SK-N-SH (cell line): ENCODE results near the gene USHBP1. TPM values are rescaled to one million over a fixed set of nuclear protein-coding genes. Genes with fewer than 3 reads are reported as not detected.

Experiments
- CTCF ChIA-PET: fragments of 300-600, 350-600 bp; formaldehyde crosslinking; extraction: SDS; loops from one replicate; lab custom pipeline; 2021; lab: Yijun Ruan, JAX
- POLR2A ChIA-PET: fragments of 350-600 bp; sonication (Branson Sonifier 250); formaldehyde crosslinking; extraction: SDS; loops from one replicate; lab custom pipeline; 2020; ENCODE audit warnings: antibody characterized with exemption, inconsistent platforms; lab: Yijun Ruan, JAX
- DNase-seq: peaks from one replicate; pipeline ENCODE4 v3.0.0; 2012
- H2AFZ ChIP-seq: fragments of 200-600 bp; sonication (generic); 2 replicates; pipeline ENCODE4 v1.8.1; 2016; ENCODE audit warnings: antibody characterized with exemption, mild to moderate bottlenecking, low read depth
- H3F3A ChIP-seq: fragments of 200-600 bp; sonication (generic); replicated peaks from 2 replicates; pipeline ENCODE3; 2016; ENCODE audit warnings: antibody characterized with exemption, mild to moderate bottlenecking; ENCODE audit not compliant: insufficient read depth
- H3K27ac ChIP-seq, 2 experiments: fragments of 200-500 bp in 1 of 2; fragments of 200-600 bp in 1 of 2; sonication (Bioruptor generic) in 1 of 2; sonication (generic), shearing (Covaris generic) in 1 of 2; 2 replicates each; pipeline versions ENCODE4 v1.5.1 to v1.6.1; 2014 to 2016; ENCODE audit warnings: low read depth in 2 of 2, inconsistent platforms in 1 of 2, low read length in 1 of 2, mild to moderate bottlenecking in 1 of 2, mixed read lengths in 1 of 2
- H3K27me3 ChIP-seq: fragments of 200-600 bp; sonication (generic), shearing (Covaris generic); 2 replicates; pipeline ENCODE4 v1.6.1; 2016; ENCODE audit warnings: mixed run types; ENCODE audit not compliant: insufficient read depth
- H3K36me3 ChIP-seq, 2 experiments: fragments of 200-500 bp in 1 of 2; fragments of 200-600 bp in 1 of 2; sonication (Bioruptor generic) in 1 of 2; sonication (generic) in 1 of 2; replicated peaks in 1 of 2; 2 replicates each; pipeline versions ENCODE3 to v1.5.1; 2014 to 2016; ENCODE audit warnings: low read length in 1 of 2, mild to moderate bottlenecking in 1 of 2; ENCODE audit not compliant: insufficient read depth in 2 of 2, control insufficient read depth in 1 of 2
- H3K4me1 ChIP-seq, 2 experiments: fragments of 200-500 bp in 1 of 2; fragments of 200-600 bp in 1 of 2; sonication (Bioruptor generic) in 1 of 2; sonication (generic), shearing (Covaris generic) in 1 of 2; 2 replicates each; pipeline versions ENCODE4 v1.5.1 to v1.6.1; 2014 to 2016; ENCODE audit warnings: low read depth in 1 of 2, low read length in 1 of 2, mixed run types in 1 of 2; ENCODE audit not compliant: insufficient read depth in 2 of 2, control insufficient read depth in 1 of 2
- H3K4me2 ChIP-seq: fragments of 200-600 bp; sonication (generic), shearing (Covaris generic); 2 replicates; pipeline ENCODE4 v1.6.1; 2017; ENCODE audit warnings: mixed run types
- H3K4me3 ChIP-seq, 2 experiments: fragments of 200-500 bp in 1 of 2; fragments of 200-600 bp in 1 of 2; sonication (Bioruptor generic) in 1 of 2; sonication (generic), shearing (Covaris generic) in 1 of 2; 2 replicates each; pipeline versions ENCODE4 v1.5.1 to v1.8.1; 2014 to 2016; ENCODE audit warnings: low read depth in 2 of 2, inconsistent platforms in 1 of 2, low read length in 1 of 2, mild to moderate bottlenecking in 1 of 2, mixed read lengths in 1 of 2, moderate library complexity in 1 of 2
- H3K79me2 ChIP-seq: fragments of 200-600 bp; sonication (generic); 2 replicates; pipeline ENCODE4 v1.8.1; 2017; ENCODE audit warnings: mild to moderate bottlenecking; ENCODE audit not compliant: insufficient read depth
- H3K9ac ChIP-seq: fragments of 200-600 bp; sonication (generic); 2 replicates; pipeline ENCODE4 v1.6.1; 2017; ENCODE audit warnings: mixed run types
- H3K9me2 ChIP-seq: fragments of 200-600 bp; sonication (generic); 2 replicates; pipeline ENCODE4 v1.6.1; 2017; ENCODE audit warnings: mixed run types
- H3K9me3 ChIP-seq: fragments of 200-600 bp; sonication (generic); 2 replicates; pipeline ENCODE4 v1.6.1; 2017; ENCODE audit warnings: mixed run types, mild to moderate bottlenecking, moderate library complexity
- H4K20me1 ChIP-seq: fragments of 200-600 bp; sonication (generic); 2 replicates; pipeline ENCODE4 v1.6.1; 2017; ENCODE audit warnings: mild to moderate bottlenecking, mixed run types; ENCODE audit not compliant: insufficient read depth
- CHD2 ChIP-seq: fragments of 150-350 bp; IDR thresholded peaks from 2 replicates; pipeline ENCODE4 v1.6.1; 2018; ENCODE audit warnings: low read length; ENCODE audit not compliant: partially characterized antibody
- ELF1 ChIP-seq: IDR thresholded peaks from 2 replicates; pipeline ENCODE4 v1.4.0; 2012
- EZH2phosphoT487 ChIP-seq: fragments of 200-600 bp; sonication (generic); IDR thresholded peaks from 2 replicates; pipeline ENCODE4 v1.6.1; 2017; ENCODE audit warnings: low read depth, mixed run types, mild to moderate bottlenecking, antibody characterized with exemption, moderate library complexity, borderline replicate concordance
- FOSL2 ChIP-seq: IDR thresholded peaks from 2 replicates; pipeline ENCODE4 v1.4.0; 2012; ENCODE audit warnings: low read depth, mild to moderate bottlenecking, moderate library complexity, borderline replicate concordance
- FOXJ3 ChIP-seq: sonication (generic); formaldehyde crosslinking; IDR thresholded peaks from 2 replicates; pipeline ENCODE4 v1.5.1; 2020; ENCODE audit warnings: mild to moderate bottlenecking, missing genetic modification reagents
- FOXM1 ChIP-seq: IDR thresholded peaks from 2 replicates; pipeline ENCODE4 v1.4.0; 2012; ENCODE audit warnings: low read depth, mild to moderate bottlenecking
- GATA2 ChIP-seq: sonication (generic); formaldehyde crosslinking; IDR thresholded peaks from 2 replicates; pipeline ENCODE4 v1.5.0; 2020; ENCODE audit warnings: mild to moderate bottlenecking, missing genetic modification reagents
- MEF2A ChIP-seq: IDR thresholded peaks from 2 replicates; pipeline ENCODE4 v1.4.0; 2012; ENCODE audit warnings: low read depth, borderline replicate concordance
- MXI1 ChIP-seq: IDR thresholded peaks from 2 replicates; pipeline ENCODE4 v1.6.1; 2012; ENCODE audit warnings: mild to moderate bottlenecking, low read depth, low read length, improper control_type of control experiment
- NFIC ChIP-seq: IDR thresholded peaks from 2 replicates; pipeline ENCODE4 v1.4.0; 2012; ENCODE audit warnings: borderline replicate concordance
- NRF1 ChIP-seq: IDR thresholded peaks from 2 replicates; pipeline ENCODE4 v1.6.1; 2012; ENCODE audit warnings: low read depth, mild to moderate bottlenecking, low read length
- POLR2AphosphoS5 ChIP-seq: IDR thresholded peaks from 2 replicates; pipeline ENCODE4 v1.6.1; 2012; ENCODE audit warnings: low read depth, low read length
- RAD21 ChIP-seq: IDR thresholded peaks from 2 replicates; pipeline ENCODE4 v1.6.1; 2012; ENCODE audit warnings: mild to moderate bottlenecking, low read length
- RCOR1 ChIP-seq: fragments of 150-350 bp; IDR thresholded peaks from 2 replicates; pipeline ENCODE4 v1.6.1; 2017; ENCODE audit warnings: antibody characterized with exemption, low read length
- RFX5 ChIP-seq: IDR thresholded peaks from 2 replicates; pipeline ENCODE4 v1.6.1; 2012; ENCODE audit warnings: mild to moderate bottlenecking, improper control_type of control experiment, low read length
- SIN3A ChIP-seq: IDR thresholded peaks from 2 replicates; pipeline ENCODE4 v1.6.1; 2012; ENCODE audit warnings: low read depth, mild to moderate bottlenecking, low read length, moderate library complexity, borderline replicate concordance
- SMC3 ChIP-seq: IDR thresholded peaks from 2 replicates; pipeline ENCODE4 v1.6.1; 2012; ENCODE audit warnings: low read depth, low read length, improper control_type of control experiment
- TAF1 ChIP-seq: IDR thresholded peaks from 2 replicates; pipeline ENCODE4 v1.6.1; 2012; ENCODE audit warnings: low read depth, mild to moderate bottlenecking, low read length, moderate library complexity, borderline replicate concordance
- TEAD4 ChIP-seq: IDR thresholded peaks from 2 replicates; pipeline ENCODE4 v1.4.0; 2012; ENCODE audit warnings: mild to moderate bottlenecking, borderline replicate concordance; ENCODE audit not compliant: insufficient read depth
- YY1 ChIP-seq: IDR thresholded peaks from 2 replicates; pipeline ENCODE4 v1.4.0; 2012; ENCODE audit warnings: low read depth, mild to moderate bottlenecking
- WGBS: methylation state at CpG from one replicate; pipeline ENCODE4 v1.1.6; 2017; ENCODE audit warnings: low lambda C conversion rate; 5-methylcytosine and 5-hydroxymethylcytosine counted together
- polyA plus RNA-seq, 3 experiments: library from polyadenylated mRNA; depleted of rRNA; stranded (reverse); fragments of >200 nt; gene quantifications; 2 replicates each; pipeline ENCODE4 v1.2.3, GENCODE V29; 2012
- TF ChIP-seq, protein P1 (sequence below): fragments of 200-600 bp; sonication (generic); IDR thresholded peaks from 2 replicates; pipeline ENCODE4 v1.6.1; 2017; ENCODE audit warnings: antibody characterized with exemption, mild to moderate bottlenecking, moderate library complexity
- TF ChIP-seq, protein P2 (sequence below): IDR thresholded peaks from 2 replicates; pipeline ENCODE4 v1.4.0; 2012; ENCODE audit warnings: low read depth, borderline replicate concordance
- TF ChIP-seq, protein P3 (sequence below): fragments of 150-350 bp; IDR thresholded peaks from 2 replicates; pipeline ENCODE4 v1.6.1; 2017; ENCODE audit warnings: antibody characterized with exemption, low read length, low read depth, borderline replicate concordance
- TF ChIP-seq, protein P4 (sequence below): IDR thresholded peaks from 2 replicates; pipeline ENCODE4 v1.4.0; 2012; ENCODE audit warnings: low read depth, borderline replicate concordance
- TF ChIP-seq, protein P5 (sequence below): IDR thresholded peaks from 2 replicates; pipeline ENCODE4 v1.4.0; 2012; ENCODE audit warnings: low read depth

Gene USHBP1
- polyA plus RNA-seq, 1 of the 3 experiments (the other 2 are of a cell fraction), result 0.03 TPM

DNA sequence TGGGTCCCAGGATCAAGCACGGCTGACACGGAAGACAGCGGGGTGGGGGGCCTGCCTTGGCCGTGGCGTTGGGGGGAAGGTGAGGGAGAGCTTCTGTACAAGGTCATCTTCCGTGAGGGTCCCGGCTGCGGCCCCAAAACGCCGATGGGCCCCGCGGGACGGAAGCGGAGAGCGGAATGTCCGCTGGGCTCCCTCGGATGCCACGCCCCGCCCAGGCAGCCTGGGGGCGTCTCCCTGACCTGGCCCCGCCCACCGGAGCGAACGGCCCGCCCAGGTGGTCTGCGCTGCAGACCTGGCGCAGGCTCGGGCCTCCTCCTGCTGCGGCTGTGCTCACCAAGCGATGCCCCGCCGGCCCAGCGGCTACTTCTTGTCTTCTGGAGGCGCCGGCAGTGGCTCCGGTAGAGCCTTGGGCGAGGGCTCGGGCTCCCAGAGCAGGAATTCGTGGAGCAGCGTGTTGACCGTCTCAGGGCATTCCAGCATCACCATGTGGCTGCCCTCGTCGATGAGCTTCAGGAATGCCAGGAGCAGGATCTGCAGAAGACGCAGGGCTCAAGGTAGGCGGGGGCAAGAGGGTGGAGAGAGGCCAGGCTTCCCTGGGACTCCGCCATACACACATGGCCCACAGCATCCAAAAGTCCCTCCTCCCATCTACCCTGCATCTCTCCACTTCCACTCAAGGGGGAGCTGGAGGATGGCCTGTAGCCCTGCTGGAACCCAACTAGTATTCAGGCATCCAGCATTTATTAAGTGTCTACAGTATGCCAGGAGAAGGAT lies 27.9 kb upstream of the USHBP1 start:
- ChIA-PET POLR2A (interaction anchor here (0.8 to 1.4 kb wide), 4 partner anchors 10 to 77 kb away, joined by 3 to 7 read pairs (median 4); partner anchors contain the start of genes ABHD8, MRPL34 and USE1), CTCF (interaction anchor here (0.7 to 6.0 kb wide), 10 partner anchors 10 to 100 kb away, joined by 3 to 35 read pairs (median 8); partner anchors contain the start of genes ABHD8, ANKLE1, DDA1 and MRPL34)
- no peaks in the 10 kb centered on the region for H3K9me2 ChIP-seq
- H3K4me2 ChIP-seq, result peak overlapping the region; percentile 69; the same call in 1 of the 2 replicates
- no peaks in the 10 kb centered on the region for H3K9me3 ChIP-seq
- DNase-seq, result peak; percentile 93
- peaks cover 23% of the 10 kb centered on the region for H3F3A ChIP-seq
- no peaks in the 10 kb centered on the region for H3K27me3 ChIP-seq
- peak overlapping the region; percentile 46 to 63 for H3K4me3 ChIP-seq
- peak overlapping the region; percentile 78; the same call in 1 of the 2 replicates for H2AFZ ChIP-seq
- H3K36me3 ChIP-seq, result no peaks in the 10 kb centered on the region
- 52% methylated on average over 10 of the region's 46 CpGs for WGBS
- no peaks in the 10 kb centered on the region for H4K20me1 ChIP-seq
- peak overlapping the region; percentile 38 to 82; a peak in 3 of 4 replicates for H3K27ac ChIP-seq
- H3K9ac ChIP-seq, result peak overlapping the region; percentile 61; the same call in 1 of the 2 replicates
- TF ChIP-seq FOSL2, result no peak
- no peak for TF ChIP-seq NFIC
- TF ChIP-seq, protein P1, sequence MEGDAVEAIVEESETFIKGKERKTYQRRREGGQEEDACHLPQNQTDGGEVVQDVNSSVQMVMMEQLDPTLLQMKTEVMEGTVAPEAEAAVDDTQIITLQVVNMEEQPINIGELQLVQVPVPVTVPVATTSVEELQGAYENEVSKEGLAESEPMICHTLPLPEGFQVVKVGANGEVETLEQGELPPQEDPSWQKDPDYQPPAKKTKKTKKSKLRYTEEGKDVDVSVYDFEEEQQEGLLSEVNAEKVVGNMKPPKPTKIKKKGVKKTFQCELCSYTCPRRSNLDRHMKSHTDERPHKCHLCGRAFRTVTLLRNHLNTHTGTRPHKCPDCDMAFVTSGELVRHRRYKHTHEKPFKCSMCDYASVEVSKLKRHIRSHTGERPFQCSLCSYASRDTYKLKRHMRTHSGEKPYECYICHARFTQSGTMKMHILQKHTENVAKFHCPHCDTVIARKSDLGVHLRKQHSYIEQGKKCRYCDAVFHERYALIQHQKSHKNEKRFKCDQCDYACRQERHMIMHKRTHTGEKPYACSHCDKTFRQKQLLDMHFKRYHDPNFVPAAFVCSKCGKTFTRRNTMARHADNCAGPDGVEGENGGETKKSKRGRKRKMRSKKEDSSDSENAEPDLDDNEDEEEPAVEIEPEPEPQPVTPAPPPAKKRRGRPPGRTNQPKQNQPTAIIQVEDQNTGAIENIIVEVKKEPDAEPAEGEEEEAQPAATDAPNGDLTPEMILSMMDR, result peak; percentile 67
- TF ChIP-seq RCOR1, result peak; percentile 22; the same call in 1 of the 2 replicates
- no peak for TF ChIP-seq GATA2
- peak; percentile 52 for TF ChIP-seq SMC3
- no peak for TF ChIP-seq MXI1
- peak; percentile 34 for TF ChIP-seq POLR2AphosphoS5
- no peak for TF ChIP-seq FOXJ3 (CRISPR knock-in tag)
- no peak for TF ChIP-seq MEF2A
- TF ChIP-seq SIN3A, result no peak; the same call in 1 of the 2 replicates
- TF ChIP-seq FOXM1, result no peak
- TF ChIP-seq, protein P2, sequence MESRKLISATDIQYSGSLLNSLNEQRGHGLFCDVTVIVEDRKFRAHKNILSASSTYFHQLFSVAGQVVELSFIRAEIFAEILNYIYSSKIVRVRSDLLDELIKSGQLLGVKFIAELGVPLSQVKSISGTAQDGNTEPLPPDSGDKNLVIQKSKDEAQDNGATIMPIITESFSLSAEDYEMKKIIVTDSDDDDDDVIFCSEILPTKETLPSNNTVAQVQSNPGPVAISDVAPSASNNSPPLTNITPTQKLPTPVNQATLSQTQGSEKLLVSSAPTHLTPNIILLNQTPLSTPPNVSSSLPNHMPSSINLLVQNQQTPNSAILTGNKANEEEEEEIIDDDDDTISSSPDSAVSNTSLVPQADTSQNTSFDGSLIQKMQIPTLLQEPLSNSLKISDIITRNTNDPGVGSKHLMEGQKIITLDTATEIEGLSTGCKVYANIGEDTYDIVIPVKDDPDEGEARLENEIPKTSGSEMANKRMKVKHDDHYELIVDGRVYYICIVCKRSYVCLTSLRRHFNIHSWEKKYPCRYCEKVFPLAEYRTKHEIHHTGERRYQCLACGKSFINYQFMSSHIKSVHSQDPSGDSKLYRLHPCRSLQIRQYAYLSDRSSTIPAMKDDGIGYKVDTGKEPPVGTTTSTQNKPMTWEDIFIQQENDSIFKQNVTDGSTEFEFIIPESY, result no peak
- no peak for TF ChIP-seq ELF1
- no peak for TF ChIP-seq RFX5
- TF ChIP-seq, protein P3, sequence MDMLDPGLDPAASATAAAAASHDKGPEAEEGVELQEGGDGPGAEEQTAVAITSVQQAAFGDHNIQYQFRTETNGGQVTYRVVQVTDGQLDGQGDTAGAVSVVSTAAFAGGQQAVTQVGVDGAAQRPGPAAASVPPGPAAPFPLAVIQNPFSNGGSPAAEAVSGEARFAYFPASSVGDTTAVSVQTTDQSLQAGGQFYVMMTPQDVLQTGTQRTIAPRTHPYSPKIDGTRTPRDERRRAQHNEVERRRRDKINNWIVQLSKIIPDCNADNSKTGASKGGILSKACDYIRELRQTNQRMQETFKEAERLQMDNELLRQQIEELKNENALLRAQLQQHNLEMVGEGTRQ, result no peak
- TF ChIP-seq TEAD4, result no peak
- TF ChIP-seq EZH2phosphoT487, result no peak
- TF ChIP-seq RAD21, result peak; percentile 80
- TF ChIP-seq YY1, result 0 out of 2 replicates have a peak, but pooled peaks have one; percentile 27
- no peak for TF ChIP-seq TAF1
- TF ChIP-seq, protein P4, sequence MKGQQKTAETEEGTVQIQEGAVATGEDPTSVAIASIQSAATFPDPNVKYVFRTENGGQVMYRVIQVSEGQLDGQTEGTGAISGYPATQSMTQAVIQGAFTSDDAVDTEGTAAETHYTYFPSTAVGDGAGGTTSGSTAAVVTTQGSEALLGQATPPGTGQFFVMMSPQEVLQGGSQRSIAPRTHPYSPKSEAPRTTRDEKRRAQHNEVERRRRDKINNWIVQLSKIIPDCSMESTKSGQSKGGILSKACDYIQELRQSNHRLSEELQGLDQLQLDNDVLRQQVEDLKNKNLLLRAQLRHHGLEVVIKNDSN, result no peak
- TF ChIP-seq NRF1, result peak; percentile 51; the same call in 1 of the 2 replicates
- TF ChIP-seq, protein P5, sequence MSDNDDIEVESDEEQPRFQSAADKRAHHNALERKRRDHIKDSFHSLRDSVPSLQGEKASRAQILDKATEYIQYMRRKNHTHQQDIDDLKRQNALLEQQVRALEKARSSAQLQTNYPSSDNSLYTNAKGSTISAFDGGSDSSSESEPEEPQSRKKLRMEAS, result peak; percentile 60; the same call in 1 of the 2 replicates
- TF ChIP-seq CHD2, result no peak
- peaks cover 0 to 8% of the 10 kb centered on the region in 2 experiments; a peak in 1 of 4 replicates for H3K4me1 ChIP-seq
- H3K79me2 ChIP-seq, result peaks cover 6% of the 10 kb centered on the region; the same call in 1 of the 2 replicates
